Liver (tissue), 9 donors: Measurements from ENCODE around the gene ECE1. TPM values are rescaled to one million over a fixed set of nuclear protein-coding genes. Genes with fewer than 3 reads are reported as not detected.

Source experiments
- DNase-seq: peaks from one replicate; pipeline ENCODE4 v3.0.0-alpha.2; 2017; ENCODE audit warnings: low spot score
- H3K27ac ChIP-seq, 2 donors: one replicate each; pipeline ENCODE4 v1.7.0; 2013; ENCODE audit warnings: inconsistent platforms in 2 of 2, low read length in 2 of 2, control low read depth in 1 of 2, low read depth in 1 of 2, mild to moderate bottlenecking in 1 of 2
- H3K27me3 ChIP-seq, 4 donors: one replicate each; pipeline versions ENCODE4 v1.6.1 to v1.7.0; 2013; ENCODE audit warnings: low read length in 3 of 4, inconsistent platforms in 1 of 4, mild to moderate bottlenecking in 1 of 4, moderate library complexity in 1 of 4; ENCODE audit not compliant: control insufficient read depth in 4 of 4, insufficient read depth in 4 of 4
- H3K36me3 ChIP-seq, 4 donors: one replicate each; pipeline versions ENCODE4 v1.6.1 to v1.7.0; 2013; ENCODE audit warnings: low read length in 3 of 4, mild to moderate bottlenecking in 3 of 4, low read depth in 1 of 4, moderate library complexity in 1 of 4; ENCODE audit not compliant: control insufficient read depth in 4 of 4, insufficient read depth in 3 of 4
- H3K4me1 ChIP-seq, 4 donors: one replicate each; pipeline versions ENCODE4 v1.6.1 to v1.7.0; 2013; ENCODE audit warnings: low read length in 3 of 4, mild to moderate bottlenecking in 3 of 4, moderate library complexity in 1 of 4; ENCODE audit not compliant: control insufficient read depth in 4 of 4, insufficient read depth in 4 of 4
- H3K4me3 ChIP-seq, 3 donors: one replicate each; pipeline versions ENCODE4 v1.6.1 to v1.7.0; 2013; ENCODE audit warnings: low read length in 3 of 3, control low read depth in 1 of 3, low read depth in 1 of 3, mild to moderate bottlenecking in 1 of 3
- H3K9ac ChIP-seq, 2 donors: one replicate each; pipeline ENCODE4 v1.7.0; 2013; ENCODE audit warnings: low read length in 2 of 2, mild to moderate bottlenecking in 2 of 2, moderate library complexity in 2 of 2, control low read depth in 1 of 2, low read depth in 1 of 2
- H3K9me3 ChIP-seq, 4 donors: one replicate each; pipeline versions ENCODE4 v1.6.1 to v1.7.0; 2013; ENCODE audit warnings: low read length in 3 of 4; ENCODE audit not compliant: control insufficient read depth in 4 of 4
- ATF3 ChIP-seq: IDR thresholded peaks from 2 replicates; pipeline ENCODE4 v1.6.1; 2016; ENCODE audit warnings: antibody characterized with exemption
- EGR1 ChIP-seq, 2 donors: IDR thresholded peaks; 2 replicates each; pipeline ENCODE4 v1.6.1; 2016 to 2018; ENCODE audit warnings: antibody characterized with exemption in 2 of 2, low read depth in 2 of 2
- FOXA2 ChIP-seq: IDR thresholded peaks from 2 replicates; pipeline ENCODE4 v1.6.1; 2016; ENCODE audit warnings: antibody characterized with exemption
- HNF4G ChIP-seq: IDR thresholded peaks from 2 replicates; pipeline ENCODE4 v1.6.1; 2016; ENCODE audit warnings: antibody characterized with exemption
- MAX ChIP-seq: IDR thresholded peaks from 2 replicates; pipeline ENCODE4 v1.6.1; 2016; ENCODE audit warnings: antibody characterized with exemption
- RAD21 ChIP-seq, 2 donors: IDR thresholded peaks; 2 replicates each; pipeline ENCODE4 v1.6.1; 2016; ENCODE audit warnings: antibody characterized with exemption in 2 of 2, mild to moderate bottlenecking in 2 of 2
- REST ChIP-seq: IDR thresholded peaks from 2 replicates; pipeline ENCODE4 v1.6.1; 2016; ENCODE audit warnings: antibody characterized with exemption, mild to moderate bottlenecking
- RXRA ChIP-seq, 2 donors: IDR thresholded peaks; 2 replicates each; pipeline ENCODE4 v1.6.1; 2017 to 2018; ENCODE audit warnings: antibody characterized with exemption in 2 of 2, mild to moderate bottlenecking in 1 of 2
- TAF1 ChIP-seq: conservative IDR thresholded peaks from 2 replicates; pipeline ENCODE4 v1.6.1; 2016; ENCODE audit warnings: antibody characterized with exemption, mild to moderate bottlenecking
- YY1 ChIP-seq: IDR thresholded peaks from 2 replicates; pipeline ENCODE4 v1.6.1; 2016; ENCODE audit warnings: antibody characterized with exemption, mild to moderate bottlenecking
- WGBS: extraction: QIAGEN DNeasy Blood & Tissue Kit; methylation state at CpG from one replicate; pipeline ENCODE4 v1.1.7; 2013; 5-methylcytosine and 5-hydroxymethylcytosine counted together
- polyA plus RNA-seq, 2 donors: library from polyadenylated mRNA; stranded (reverse) in 1 of 2; unstranded in 1 of 2; fragments of 200-250 nt in 1 of 2; fragments of >200 nt in 1 of 2; fragmentation: Nextera tagmentation in 1 of 2; extraction: Ambion mirVana in 1 of 2; gene quantifications; one replicate each; pipeline versions ENCODE4 v1.2.1 to v1.2.3, GENCODE V29; 2013 to 2015
- total RNA-seq, 2 donors: library from RNA; depleted of rRNA; stranded (reverse); fragments of >200 nt; gene quantifications; one replicate each; pipeline ENCODE4 v1.2.3, GENCODE V29; 2014
- donor health status: healthy.
- donor health status: healthy.
- donor health status: healthy.
- donor health status: healthy.
- donor health status: healthy.

ECE1 gene
- total and polyA plus RNA-seq, 4 donors, result 29.3 to 46.4 (median 39.6) TPM

- TF ChIP-seq HNF4G, result no peak
Measured at GRCh38 chr1:21189906-21190500, 100.3 kb downstream of the ECE1 start (continued).

GRCh38 chr1:21189421-21189820 is 100.8 kb downstream of the ECE1 start:
- Histone ChIP-seq H3K9me3 (no peaks in the 10 kb centered on the region), H3K27me3 (no peaks in the 10 kb centered on the region), H3K27ac (no peak overlapping the region), H3K9ac (no peak overlapping the region), H3K4me1 (no peaks in the 10 kb centered on the region), H3K36me3 (no peaks in the 10 kb centered on the region), H3K4me3 (no peak overlapping the region)
- peak; percentile 47 for DNase-seq
- TF ChIP-seq MAX (no peak), EGR1 (IDR thresholded peaks at IDR 0.05; ENCODE audit: low read depth in 2 of 2) (no peak), TAF1 (no peak), RAD21 (IDR thresholded peaks at IDR 0.05) (no peak), ATF3 (no peak)
- WGBS, result 75% methylated on average over 3 of the region's 3 CpGs

GRCh38 chr1:21188235-21188634 is 102.0 kb downstream of the ECE1 start:
- Histone ChIP-seq H3K9me3 (no peaks in the 10 kb centered on the region), H3K9ac (no peak overlapping the region), H3K36me3 (no peaks in the 10 kb centered on the region), H3K4me3 (no peak overlapping the region), H3K27me3 (no peaks in the 10 kb centered on the region), H3K4me1 (no peaks in the 10 kb centered on the region), H3K27ac (no peak overlapping the region)
- no peak for DNase-seq
- TF ChIP-seq REST (no peak), RXRA (IDR thresholded peaks at IDR 0.05) (no peak), YY1 (no peak)
- WGBS, result 96% methylated on average over 3 of the region's 3 CpGs

GRCh38 chr1:21185221-21185731 is 105.0 kb downstream of the ECE1 start:
- TF ChIP-seq FOXA2, result no peak
- no peak for DNase-seq
- H3K36me3 ChIP-seq, result no peaks in the 10 kb centered on the region
- no peaks in the 10 kb centered on the region for H3K4me1 ChIP-seq
- H3K9ac ChIP-seq, result no peak overlapping the region
- no peaks in the 10 kb centered on the region for H3K27me3 ChIP-seq
- H3K4me3 ChIP-seq, result no peak overlapping the region
- WGBS, result 95% methylated on average over 5 of the region's 5 CpGs
- H3K27ac ChIP-seq, result no peak overlapping the region
- no peaks in the 10 kb centered on the region for H3K9me3 ChIP-seq
